ENCODE data around the gene BPIFB3. TPM values are rescaled to one million over a fixed set of nuclear protein-coding genes. Genes with fewer than 3 reads are reported as not detected.

Gene BPIFB3
- total and polyA plus RNA-seq, 2 of the 13 experiments (the other 11 are each of a cell fraction or from before 2014, with no cell fraction given), result 0.09 TPM; not detected in 1

DNA sequence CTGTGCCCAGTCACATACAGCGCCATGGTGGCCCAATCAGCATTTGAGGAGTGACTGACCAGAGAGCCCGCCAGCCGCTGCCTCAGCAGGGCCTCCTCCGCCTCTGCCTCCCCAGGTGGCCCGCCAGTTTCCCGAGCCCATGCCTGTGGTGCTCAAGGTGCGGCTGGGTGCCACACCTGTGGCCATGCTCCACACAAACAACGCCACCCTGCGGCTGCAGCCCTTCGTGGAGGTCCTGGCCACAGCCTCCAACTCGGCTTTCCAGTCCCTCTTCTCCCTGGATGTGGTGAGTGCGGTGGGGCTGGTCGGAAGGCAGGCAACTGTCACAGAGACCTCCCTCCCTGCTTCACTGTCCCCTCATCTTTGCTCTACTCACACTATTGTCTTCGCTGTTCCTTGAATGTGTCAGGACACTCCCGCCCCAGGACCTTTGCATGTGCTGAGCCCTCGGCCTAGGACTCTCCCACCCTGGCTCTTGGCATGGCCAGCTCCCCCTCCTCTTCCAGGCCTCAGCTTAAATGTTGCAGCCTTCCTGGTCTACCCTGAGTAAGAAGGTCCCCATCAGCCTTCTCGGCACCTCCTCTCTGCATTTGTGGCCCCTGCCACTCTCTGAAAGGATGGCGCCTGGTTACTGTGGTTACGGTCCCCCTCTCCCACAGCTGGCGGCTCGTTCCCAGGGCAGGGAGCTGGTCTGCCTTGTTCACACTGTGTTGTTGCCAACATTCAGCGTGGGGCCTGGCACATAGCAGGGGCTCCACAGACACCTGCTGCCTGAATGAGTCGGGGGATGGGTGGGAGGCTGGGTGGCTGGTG, 34.0 kb upstream of the BPIFB3 start (continued):
- TF ChIP-seq ZNF883 (CRISPR knock-in tag; IDR thresholded peaks at IDR 0.05; ENCODE audit: not compliant biosample characterization) (no peak), MXD4 (CRISPR knock-in tag; IDR thresholded peaks at IDR 0.05) (no peak), LCORL (IDR thresholded peaks at IDR 0.05) (no peak), LCORL (CRISPR knock-in tag; IDR thresholded peaks at IDR 0.05) (no peak), ZNF331 (CRISPR knock-in tag; IDR thresholded peaks at IDR 0.05) (no peak), ZNF672 (CRISPR knock-in tag; IDR thresholded peaks at IDR 0.05) (0 out of 2 replicates have a peak, but pooled peaks have one; percentile 14), ZNF839 (CRISPR knock-in tag; IDR thresholded peaks at IDR 0.05; ENCODE audit: borderline replicate concordance) (peak; percentile 10; the same call in 1 of the 2 replicates), NONO (IDR thresholded peaks at IDR 0.05) (no peak), NONO (CRISPR knock-in tag; conservative IDR thresholded peaks at IDR 0.05) (peak; percentile 44), NFE2 (CRISPR knock-in tag; IDR thresholded peaks at IDR 0.05) (no peak), PPARG (CRISPR knock-in tag; conservative IDR thresholded peaks at IDR 0.05) (no peak), POLR2A (IDR thresholded peaks at IDR 0.05; ENCODE audit: insufficient read depth in 1 of 2, low read depth in 2 of 2, low read length in 2 of 2) (peak in 1 of 2 experiments; percentile 46; a peak in 1 of 4 replicates), ZSCAN21 (CRISPR knock-in tag; IDR thresholded peaks at IDR 0.05; ENCODE audit: borderline replicate concordance) (0 out of 2 replicates have a peak, but pooled peaks have one; percentile 26), NR1H2 (CRISPR knock-in tag; IDR thresholded peaks at IDR 0.05; ENCODE audit: borderline replicate concordance, low read depth) (no peak)
- TF ChIP-seq, protein P1, sequence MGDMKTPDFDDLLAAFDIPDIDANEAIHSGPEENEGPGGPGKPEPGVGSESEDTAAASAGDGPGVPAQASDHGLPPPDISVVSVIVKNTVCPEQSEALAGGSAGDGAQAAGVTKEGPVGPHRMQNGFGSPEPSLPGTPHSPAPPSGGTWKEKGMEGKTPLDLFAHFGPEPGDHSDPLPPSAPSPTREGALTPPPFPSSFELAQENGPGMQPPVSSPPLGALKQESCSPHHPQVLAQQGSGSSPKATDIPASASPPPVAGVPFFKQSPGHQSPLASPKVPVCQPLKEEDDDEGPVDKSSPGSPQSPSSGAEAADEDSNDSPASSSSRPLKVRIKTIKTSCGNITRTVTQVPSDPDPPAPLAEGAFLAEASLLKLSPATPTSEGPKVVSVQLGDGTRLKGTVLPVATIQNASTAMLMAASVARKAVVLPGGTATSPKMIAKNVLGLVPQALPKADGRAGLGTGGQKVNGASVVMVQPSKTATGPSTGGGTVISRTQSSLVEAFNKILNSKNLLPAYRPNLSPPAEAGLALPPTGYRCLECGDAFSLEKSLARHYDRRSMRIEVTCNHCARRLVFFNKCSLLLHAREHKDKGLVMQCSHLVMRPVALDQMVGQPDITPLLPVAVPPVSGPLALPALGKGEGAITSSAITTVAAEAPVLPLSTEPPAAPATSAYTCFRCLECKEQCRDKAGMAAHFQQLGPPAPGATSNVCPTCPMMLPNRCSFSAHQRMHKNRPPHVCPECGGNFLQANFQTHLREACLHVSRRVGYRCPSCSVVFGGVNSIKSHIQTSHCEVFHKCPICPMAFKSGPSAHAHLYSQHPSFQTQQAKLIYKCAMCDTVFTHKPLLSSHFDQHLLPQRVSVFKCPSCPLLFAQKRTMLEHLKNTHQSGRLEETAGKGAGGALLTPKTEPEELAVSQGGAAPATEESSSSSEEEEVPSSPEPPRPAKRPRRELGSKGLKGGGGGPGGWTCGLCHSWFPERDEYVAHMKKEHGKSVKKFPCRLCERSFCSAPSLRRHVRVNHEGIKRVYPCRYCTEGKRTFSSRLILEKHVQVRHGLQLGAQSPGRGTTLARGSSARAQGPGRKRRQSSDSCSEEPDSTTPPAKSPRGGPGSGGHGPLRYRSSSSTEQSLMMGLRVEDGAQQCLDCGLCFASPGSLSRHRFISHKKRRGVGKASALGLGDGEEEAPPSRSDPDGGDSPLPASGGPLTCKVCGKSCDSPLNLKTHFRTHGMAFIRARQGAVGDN (CRISPR knock-in tag; IDR thresholded peaks at IDR 0.05), result peak; percentile 9; the same call in 1 of the 2 replicates
- TF ChIP-seq, protein P2, sequence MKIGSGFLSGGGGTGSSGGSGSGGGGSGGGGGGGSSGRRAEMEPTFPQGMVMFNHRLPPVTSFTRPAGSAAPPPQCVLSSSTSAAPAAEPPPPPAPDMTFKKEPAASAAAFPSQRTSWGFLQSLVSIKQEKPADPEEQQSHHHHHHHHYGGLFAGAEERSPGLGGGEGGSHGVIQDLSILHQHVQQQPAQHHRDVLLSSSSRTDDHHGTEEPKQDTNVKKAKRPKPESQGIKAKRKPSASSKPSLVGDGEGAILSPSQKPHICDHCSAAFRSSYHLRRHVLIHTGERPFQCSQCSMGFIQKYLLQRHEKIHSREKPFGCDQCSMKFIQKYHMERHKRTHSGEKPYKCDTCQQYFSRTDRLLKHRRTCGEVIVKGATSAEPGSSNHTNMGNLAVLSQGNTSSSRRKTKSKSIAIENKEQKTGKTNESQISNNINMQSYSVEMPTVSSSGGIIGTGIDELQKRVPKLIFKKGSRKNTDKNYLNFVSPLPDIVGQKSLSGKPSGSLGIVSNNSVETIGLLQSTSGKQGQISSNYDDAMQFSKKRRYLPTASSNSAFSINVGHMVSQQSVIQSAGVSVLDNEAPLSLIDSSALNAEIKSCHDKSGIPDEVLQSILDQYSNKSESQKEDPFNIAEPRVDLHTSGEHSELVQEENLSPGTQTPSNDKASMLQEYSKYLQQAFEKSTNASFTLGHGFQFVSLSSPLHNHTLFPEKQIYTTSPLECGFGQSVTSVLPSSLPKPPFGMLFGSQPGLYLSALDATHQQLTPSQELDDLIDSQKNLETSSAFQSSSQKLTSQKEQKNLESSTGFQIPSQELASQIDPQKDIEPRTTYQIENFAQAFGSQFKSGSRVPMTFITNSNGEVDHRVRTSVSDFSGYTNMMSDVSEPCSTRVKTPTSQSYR (CRISPR knock-in tag; IDR thresholded peaks at IDR 0.05; ENCODE audit: borderline replicate concordance), result peak; percentile 28; the same call in 1 of the 2 replicates
- TF ChIP-seq, protein P3, sequence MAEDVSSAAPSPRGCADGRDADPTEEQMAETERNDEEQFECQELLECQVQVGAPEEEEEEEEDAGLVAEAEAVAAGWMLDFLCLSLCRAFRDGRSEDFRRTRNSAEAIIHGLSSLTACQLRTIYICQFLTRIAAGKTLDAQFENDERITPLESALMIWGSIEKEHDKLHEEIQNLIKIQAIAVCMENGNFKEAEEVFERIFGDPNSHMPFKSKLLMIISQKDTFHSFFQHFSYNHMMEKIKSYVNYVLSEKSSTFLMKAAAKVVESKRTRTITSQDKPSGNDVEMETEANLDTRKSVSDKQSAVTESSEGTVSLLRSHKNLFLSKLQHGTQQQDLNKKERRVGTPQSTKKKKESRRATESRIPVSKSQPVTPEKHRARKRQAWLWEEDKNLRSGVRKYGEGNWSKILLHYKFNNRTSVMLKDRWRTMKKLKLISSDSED (CRISPR knock-in tag; IDR thresholded peaks at IDR 0.05), result 0 out of 2 replicates have a peak, but pooled peaks have one; percentile 62
- TF ChIP-seq, protein P4, sequence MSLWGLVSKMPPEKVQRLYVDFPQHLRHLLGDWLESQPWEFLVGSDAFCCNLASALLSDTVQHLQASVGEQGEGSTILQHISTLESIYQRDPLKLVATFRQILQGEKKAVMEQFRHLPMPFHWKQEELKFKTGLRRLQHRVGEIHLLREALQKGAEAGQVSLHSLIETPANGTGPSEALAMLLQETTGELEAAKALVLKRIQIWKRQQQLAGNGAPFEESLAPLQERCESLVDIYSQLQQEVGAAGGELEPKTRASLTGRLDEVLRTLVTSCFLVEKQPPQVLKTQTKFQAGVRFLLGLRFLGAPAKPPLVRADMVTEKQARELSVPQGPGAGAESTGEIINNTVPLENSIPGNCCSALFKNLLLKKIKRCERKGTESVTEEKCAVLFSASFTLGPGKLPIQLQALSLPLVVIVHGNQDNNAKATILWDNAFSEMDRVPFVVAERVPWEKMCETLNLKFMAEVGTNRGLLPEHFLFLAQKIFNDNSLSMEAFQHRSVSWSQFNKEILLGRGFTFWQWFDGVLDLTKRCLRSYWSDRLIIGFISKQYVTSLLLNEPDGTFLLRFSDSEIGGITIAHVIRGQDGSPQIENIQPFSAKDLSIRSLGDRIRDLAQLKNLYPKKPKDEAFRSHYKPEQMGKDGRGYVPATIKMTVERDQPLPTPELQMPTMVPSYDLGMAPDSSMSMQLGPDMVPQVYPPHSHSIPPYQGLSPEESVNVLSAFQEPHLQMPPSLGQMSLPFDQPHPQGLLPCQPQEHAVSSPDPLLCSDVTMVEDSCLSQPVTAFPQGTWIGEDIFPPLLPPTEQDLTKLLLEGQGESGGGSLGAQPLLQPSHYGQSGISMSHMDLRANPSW (CRISPR knock-in tag; IDR thresholded peaks at IDR 0.05; ENCODE audit: borderline replicate concordance), result no peak
